NB4 (cell line): ENCODE results near the gene POMP.

ENCODE experiments used
- CTCF ChIP-seq: IDR thresholded peaks from one replicate; pipeline ENCODE4 v1.5.1; 2012; ENCODE audit warnings: low read depth, low read length
- MYC ChIP-seq: IDR thresholded peaks from 2 replicates; pipeline ENCODE4 v1.6.1; 2011; ENCODE audit warnings: low read depth, low read length
- POLR2A ChIP-seq: IDR thresholded peaks from 2 replicates; pipeline ENCODE4 v1.6.1; 2011; ENCODE audit warnings: mild to moderate bottlenecking; ENCODE audit not compliant: insufficient read length; ENCODE audit errors: extremely low read depth

- TF ChIP-seq CTCF, result no peak
- no peak for TF ChIP-seq MYC
- no peak for TF ChIP-seq POLR2A
Observed at GRCh38 chr13:28719227-28720055, 60.5 kb downstream of the POMP start.
